ENCODE measurements around the gene ZNF592. TPM values are rescaled to one million over a fixed set of nuclear protein-coding genes. Genes with fewer than 3 reads are reported as not detected.

ZNF592 gene
- total and polyA plus RNA-seq, 9 of the 15 experiments (the other 6 are each of a cell fraction or from before 2014, with no cell fraction given): 0.88 to 23.8 (median 7.4) TPM

DNA sequence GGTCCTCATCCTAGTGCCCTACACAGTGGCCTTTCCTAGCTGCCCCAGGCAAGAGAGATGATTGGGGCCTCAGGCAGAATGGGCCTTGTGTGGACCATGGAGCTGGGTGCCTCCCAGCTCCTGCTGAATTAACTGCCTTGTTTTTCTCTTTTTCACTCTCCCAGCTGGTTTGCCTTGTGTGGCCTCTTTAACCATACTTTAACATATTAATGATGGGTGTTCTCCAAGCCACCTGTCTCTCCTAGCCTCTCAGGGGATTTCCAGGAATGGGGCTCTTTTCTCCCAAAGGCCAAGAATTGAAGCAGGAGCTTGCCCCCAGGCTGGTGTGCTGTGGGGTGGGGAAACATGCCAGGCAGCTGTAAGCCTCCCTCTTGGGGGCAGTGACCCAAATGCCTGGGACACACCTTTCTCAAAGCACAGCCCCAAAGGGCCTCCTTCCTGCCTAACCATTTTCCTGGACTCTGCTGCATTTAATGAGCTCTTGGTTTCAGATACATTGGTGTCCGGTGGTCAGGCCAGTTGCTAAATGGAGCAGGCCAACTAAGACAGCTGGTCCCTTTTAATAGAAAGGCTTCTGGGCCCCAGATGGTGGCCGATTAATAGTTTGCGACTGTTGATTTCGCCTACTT is 74.4 kb downstream of the ZNF592 start:
- in situ Hi-C loops (cut with MboI) (no loop called here), intact Hi-C loops (cut with micrococcal nuclease) (loop anchor here (10.0 kb wide), 1 partner anchor 192 kb away; no protein-coding TSS in a partner anchor)
- Histone ChIP-seq H3K9me1 (ENCODE audit: control insufficient read depth, insufficient read depth, low read length) (no peaks in the 10 kb centered on the region), H3K4me3 (no peak overlapping the region), H3K4me2 (ENCODE audit: insufficient read depth, low read length) (no peak overlapping the region), H3K27ac (ENCODE audit: extremely low read depth, low read depth, low read length) (no peak overlapping the region), H3K9me3 (replicated peaks; ENCODE audit: control insufficient read depth, insufficient read depth, low read depth, low read length) (no peaks in the 10 kb centered on the region), H3K9ac (ENCODE audit: insufficient read depth in 1 of 2, low read depth in 2 of 2, low read length in 2 of 2) (no peak overlapping the region), H2AFZ (ENCODE audit: low read depth, low read length) (no peak overlapping the region), H4K20me1 (replicated peaks; ENCODE audit: control insufficient read depth, insufficient read depth, low read length) (no peaks in the 10 kb centered on the region), H3K4me1 (replicated peaks in 1 of 2; ENCODE audit: control insufficient read depth in 2 of 2, insufficient read depth in 2 of 2, low read length in 2 of 2) (peaks cover 20 to 36% of the 10 kb centered on the region in 2 experiments), H3K36me3 (ENCODE audit: control insufficient read depth, insufficient read depth, low read length) (no peaks in the 10 kb centered on the region), H3K27me3 (ENCODE audit: control insufficient read depth in 2 of 2, insufficient read depth in 2 of 2, low read length in 2 of 2) (no peaks in the 10 kb centered on the region), H3K79me2 (ENCODE audit: control insufficient read depth, insufficient read depth, low read length) (no peaks in the 10 kb centered on the region)
- FAIRE-seq (no peak), DNase-seq (ENCODE audit: extremely low read depth in 1 of 4, low spot score in 3 of 4) (no peak), ATAC-seq (no peak)
- BruUV-seq (replicated peaks): no TSS peak
- 59% methylated on average over 4 of the region's 4 CpGs for WGBS (ENCODE audit: insufficient coverage, low coverage, missing lambda C conversion rate)
- TF ChIP-seq RBM14 (IDR thresholded peaks at IDR 0.05; ENCODE audit: borderline replicate concordance, insufficient read depth, low read depth, low read length) (no peak), CTCF (IDR thresholded peaks at IDR 0.05 in 2 of 3, conservative IDR thresholded peaks at IDR 0.05 in 1 of 3; ENCODE audit: insufficient read depth in 2 of 3, low read depth in 1 of 3, low read length in 3 of 3) (no peak), BRF1 (IDR thresholded peaks at IDR 0.05; ENCODE audit: borderline replicate concordance, extremely low read depth, insufficient read length) (no peak), NCOA6 (IDR thresholded peaks at IDR 0.05) (no peak), USF1 (CRISPR knock-in tag; IDR thresholded peaks at IDR 0.05) (no peak), KAT2B (IDR thresholded peaks at IDR 0.05; ENCODE audit: low read depth, low read length) (no peak), ELK3 (CRISPR knock-in tag; IDR thresholded peaks at IDR 0.05) (no peak), ZNF318 (IDR thresholded peaks at IDR 0.05; ENCODE audit: borderline replicate concordance in 1 of 2, low read depth in 1 of 2) (no peak)
- ChIA-PET CTCF (ENCODE audit: low intra/inter-chr PET ratio) (no interaction called here), POLR2A (interaction anchor here (1.0 to 1.8 kb wide), 4 partner anchors 9 to 107 kb away, joined by 3 to 15 read pairs (median 4); partner anchors contain the start of gene SEC11A)

Measured in K562 (cell line).